ENCODE measurements around the gene ATXN10.
"Not testable (repeated sequence)": the region's sequence is repeated elsewhere in the genome, so short reads cannot be mapped to it uniquely, and the experiment has no call there.

The ATXN10 gene

DNA sequence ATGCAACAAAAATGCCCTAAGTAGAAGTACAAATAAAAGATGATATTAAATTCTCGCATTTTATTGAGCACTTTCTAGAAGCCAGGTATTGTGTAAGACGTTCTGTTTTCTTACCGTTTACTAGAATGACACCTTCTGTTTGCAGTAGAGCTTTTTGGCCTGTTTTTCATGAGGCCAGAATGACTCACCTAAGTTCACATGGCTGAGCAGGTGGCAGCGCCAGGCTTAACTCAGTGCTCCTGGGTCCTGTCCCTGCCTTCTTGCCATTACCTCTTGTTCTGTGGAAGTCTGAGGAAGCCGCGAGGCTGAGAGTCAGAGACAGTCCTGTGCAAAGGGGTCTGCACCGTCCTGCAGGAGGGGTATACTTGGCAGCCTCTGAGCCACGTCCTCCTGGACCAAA lies 113.8 kb downstream of the ATXN10 start:
- no peak for DNase-seq (ENCODE audit: low spot score)

- DNase-seq (ENCODE audit: low spot score): no peak
Observed at GRCh38 chr22:45786726-45787125, 115.1 kb downstream of the ATXN10 start.

DNA sequence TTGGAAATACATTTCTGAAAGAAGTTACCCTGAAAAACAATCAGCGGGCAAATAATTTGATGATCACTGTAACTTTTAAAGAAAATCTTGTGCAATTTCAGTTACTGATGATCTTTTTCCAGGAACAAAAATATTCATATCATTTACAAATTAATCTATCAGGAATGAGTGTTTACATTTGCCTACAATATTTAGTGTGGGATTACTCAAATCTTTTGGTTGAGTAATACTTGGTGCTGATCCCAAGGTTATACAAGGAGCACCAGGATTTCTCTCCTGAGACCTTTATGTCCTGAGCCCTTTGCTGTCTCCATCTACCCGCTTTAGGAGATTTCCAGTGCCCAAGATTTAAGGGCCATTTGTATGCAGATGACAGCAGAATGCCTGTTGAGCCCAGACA lies 116.1 kb downstream of the ATXN10 start:
- no peak for DNase-seq (ENCODE audit: low spot score)

GRCh38 chr22:45788522-45788921 lies 116.9 kb downstream of the ATXN10 start:
- no peak for DNase-seq (ENCODE audit: low spot score)

GRCh38 chr22:45790401-45790800 lies 118.8 kb downstream of the ATXN10 start:
- no peak for DNase-seq (ENCODE audit: low spot score)

- DNase-seq (ENCODE audit: low spot score): no peak
Observed at GRCh38 chr22:45793161-45793560, 121.5 kb downstream of the ATXN10 start.

- DNase-seq (ENCODE audit: low spot score): no peak
Observed at GRCh38 chr22:45793892-45794291, 122.3 kb downstream of the ATXN10 start.

GRCh38 chr22:45796009-45796408 lies 124.4 kb downstream of the ATXN10 start:
- not testable (repeated sequence) for DNase-seq (ENCODE audit: low spot score)

DNA sequence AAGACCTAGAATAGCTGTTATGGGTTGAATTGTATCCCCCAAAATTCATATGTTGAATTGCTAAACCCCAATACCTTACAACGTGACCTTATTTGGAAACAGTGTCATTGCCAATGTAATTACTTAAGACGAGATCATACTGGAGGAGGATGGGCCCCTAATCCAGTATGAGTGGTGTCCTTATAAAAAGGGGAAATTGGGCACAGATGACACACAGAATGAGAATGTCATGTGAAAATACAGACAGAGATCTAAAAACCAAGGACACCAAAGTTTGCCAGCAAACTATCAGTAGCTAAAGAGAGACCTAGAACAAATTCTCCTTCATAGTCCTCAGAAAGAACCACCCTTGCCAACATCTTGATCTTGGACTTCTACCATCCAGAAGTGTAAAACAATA lies 127.7 kb downstream of the ATXN10 start:
- DNase-seq (ENCODE audit: low spot score): no peak

GRCh38 chr22:45802054-45802453 lies 130.4 kb downstream of the ATXN10 start:
- no peak for DNase-seq (ENCODE audit: low spot score)

GRCh38 chr22:45804319-45804985 lies 132.8 kb downstream of the ATXN10 start:
- no peak for DNase-seq (ENCODE audit: low spot score)

DNA sequence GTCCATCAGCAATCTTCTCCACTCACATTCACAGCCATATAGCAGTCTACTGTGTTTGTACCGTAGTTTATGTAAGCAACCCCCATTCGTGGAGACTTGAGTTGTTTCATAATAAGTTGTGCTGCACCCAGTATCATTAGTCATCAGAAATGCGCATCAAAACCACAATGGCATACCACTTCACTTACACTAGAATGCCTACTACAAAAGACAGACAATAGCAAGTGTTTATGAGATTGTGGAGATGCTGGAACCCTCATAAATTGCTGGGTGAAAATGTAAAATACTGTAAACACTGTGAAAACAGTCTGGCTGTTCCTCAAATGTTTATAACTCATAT lies 133.3 kb downstream of the ATXN10 start:
- DNase-seq (ENCODE audit: low spot score): peak; percentile 68

DNA sequence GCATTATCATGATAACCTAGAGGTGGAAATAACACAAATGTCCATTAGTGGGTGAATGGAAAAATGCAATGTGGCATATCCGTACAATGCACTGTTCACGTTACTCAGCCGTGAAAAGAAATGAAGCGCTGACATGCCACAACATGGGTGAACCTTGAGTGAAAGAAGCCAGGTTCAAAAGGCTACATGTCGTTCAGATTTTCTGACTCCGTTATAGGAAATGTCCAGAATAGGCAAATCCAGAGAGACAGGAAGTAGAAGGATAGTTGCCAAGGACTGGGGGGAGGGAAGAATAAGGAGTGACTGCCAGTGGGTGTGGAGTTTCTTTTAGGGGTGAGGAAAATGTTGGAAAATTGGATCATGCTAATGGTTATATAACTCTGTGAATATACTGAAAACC lies 133.8 kb downstream of the ATXN10 start:
- DNase-seq (ENCODE audit: low spot score): no peak

DNA sequence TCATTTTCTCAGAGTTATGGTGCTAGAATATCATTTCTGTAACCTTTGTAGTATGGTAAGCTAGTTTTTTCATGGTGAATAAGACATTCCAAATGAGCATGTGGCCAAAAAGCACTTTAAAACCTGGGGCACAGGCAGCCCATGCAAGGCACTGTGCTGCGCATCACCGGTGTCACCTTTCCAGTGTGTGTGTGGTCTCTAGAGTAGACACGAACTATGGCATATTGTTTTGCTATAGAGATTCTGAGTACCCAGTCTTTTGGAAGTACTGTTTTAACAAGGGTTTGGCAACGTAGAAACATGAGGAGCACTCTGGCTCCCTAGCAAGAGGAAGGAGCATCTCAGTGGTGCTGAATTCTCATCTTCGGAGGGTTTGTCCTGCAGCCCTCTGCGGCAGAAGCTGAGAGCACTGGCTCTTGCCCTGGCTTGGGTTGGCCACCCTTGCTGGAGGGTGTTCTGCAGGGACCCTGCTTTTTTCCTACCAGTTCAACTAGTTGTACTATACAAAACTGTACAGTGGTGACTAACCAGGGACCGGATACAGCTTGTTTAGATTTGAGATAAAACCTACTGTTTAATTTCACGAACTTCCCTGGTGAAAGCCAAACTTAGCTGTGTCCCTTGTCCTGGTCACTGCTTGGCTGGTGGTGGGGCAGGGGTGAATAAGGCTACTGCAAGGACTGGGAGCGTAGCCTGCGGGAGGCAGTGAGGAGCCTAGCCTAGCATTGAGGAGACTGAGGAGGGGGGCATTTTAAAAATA lies 135.7 kb downstream of the ATXN10 start:
- DNase-seq (ENCODE audit: low spot score): no peak

- DNase-seq (ENCODE audit: low spot score): no peak
Observed at GRCh38 chr22:45812910-45813309, 141.3 kb downstream of the ATXN10 start.

GRCh38 chr22:45814198-45814597 lies 142.6 kb downstream of the ATXN10 start:
- no peak for DNase-seq (ENCODE audit: low spot score)

GRCh38 chr22:45816776-45817175 lies 145.1 kb downstream of the ATXN10 start:
- DNase-seq (ENCODE audit: low spot score): no peak

DNA sequence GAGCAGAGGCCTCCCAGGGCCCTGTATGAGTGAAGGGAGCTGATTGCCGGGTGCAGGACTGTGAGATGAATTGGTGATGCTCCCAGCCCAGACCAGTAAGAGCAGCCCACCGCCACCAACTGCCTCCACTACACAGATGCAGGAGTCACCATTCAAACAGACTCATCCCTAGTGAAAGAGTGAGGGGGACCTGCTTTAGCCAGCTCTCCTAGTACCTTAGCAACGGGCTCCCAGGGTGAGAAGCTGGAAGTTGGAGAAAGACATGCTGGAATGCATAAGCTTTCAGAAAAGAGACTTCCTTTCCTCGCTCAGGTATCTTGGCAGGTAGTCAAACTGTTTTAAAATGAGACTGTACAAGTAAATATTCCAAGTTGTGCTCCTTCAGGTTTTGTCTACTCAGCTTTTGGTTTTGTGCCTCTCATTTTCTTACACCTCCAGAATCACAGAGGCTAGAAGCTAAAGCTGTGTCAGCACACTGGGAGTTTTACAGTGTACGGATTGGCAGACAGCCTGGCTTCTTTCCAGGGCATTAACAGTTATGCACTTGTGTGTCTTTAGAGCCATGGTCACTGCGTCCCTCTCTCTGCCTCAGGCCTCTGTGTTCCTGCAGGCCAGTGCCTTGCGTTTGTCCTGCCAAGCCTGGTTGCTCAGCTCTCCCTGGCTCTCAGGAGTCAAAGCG lies 146.2 kb downstream of the ATXN10 start:
- DNase-seq (ENCODE audit: low spot score): no peak

GRCh38 chr22:45818424-45819085 lies 146.9 kb downstream of the ATXN10 start:
- no peak for DNase-seq (ENCODE audit: low spot score)

- DNase-seq (ENCODE audit: low spot score): no peak
Observed at GRCh38 chr22:45819305-45819704, 147.7 kb downstream of the ATXN10 start.

GRCh38 chr22:45823336-45823735 lies 151.7 kb downstream of the ATXN10 start:
- no peak for DNase-seq (ENCODE audit: low spot score)

GRCh38 chr22:45826520-45826919 lies 154.9 kb downstream of the ATXN10 start:
- no peak for DNase-seq (ENCODE audit: low spot score)

DNA sequence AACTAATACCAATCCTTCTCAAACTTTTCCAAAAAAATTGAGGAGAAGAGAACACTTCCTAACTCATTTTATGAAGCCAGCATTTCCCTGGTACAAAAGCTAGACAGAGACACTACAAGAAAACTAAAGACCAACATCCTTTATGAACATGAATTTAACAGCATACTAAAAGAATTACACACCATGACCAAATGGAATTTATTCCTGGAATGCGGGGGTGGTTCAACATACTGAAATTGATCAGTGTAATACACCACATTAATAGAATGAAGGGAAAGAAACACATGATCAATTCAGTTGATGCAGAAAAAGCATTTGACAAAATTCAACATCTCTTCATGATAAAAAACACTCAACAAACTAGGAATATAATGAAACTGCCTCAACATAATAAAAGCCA lies 157.2 kb downstream of the ATXN10 start:
- DNase-seq (ENCODE audit: low spot score): no peak

Measured in AG08396 (cell line).